CD14-positive monocyte (primary cell): ENCODE data around the gene RHEB. TPM values are rescaled to one million over a fixed set of nuclear protein-coding genes. Genes with fewer than 3 reads are reported as not detected.

Experiments
- DNase-seq, 3 donors: peaks; one replicate each; pipeline ENCODE4 v3.0.0-alpha.2; 2011 to 2022
- H2AFZ ChIP-seq: 2 replicates; pipeline ENCODE4 v1.6.0; 2012; ENCODE audit warnings: mild to moderate bottlenecking, low read depth, low read length, inconsistent platforms; ENCODE audit not compliant: insufficient read depth, poor library complexity, severe bottlenecking
- H3K27ac ChIP-seq, 2 donors: 1 replicate in 1 of 2; 2 replicates in 1 of 2; pipeline ENCODE4 v1.5.1; 2012 to 2013; ENCODE audit warnings: low read length in 2 of 2, control low read depth in 1 of 2, inconsistent platforms in 1 of 2, low read depth in 1 of 2, mild to moderate bottlenecking in 1 of 2
- H3K27me3 ChIP-seq, 2 donors: one replicate each; pipeline versions ENCODE4 v1.6.0 to v1.6.1; 2011 to 2013; ENCODE audit warnings: low read length in 2 of 2; ENCODE audit not compliant: control insufficient read depth in 2 of 2, insufficient read depth in 2 of 2
- H3K36me3 ChIP-seq, 2 donors: replicated peaks in 1 of 2; 1 replicate in 1 of 2; 2 replicates in 1 of 2; pipeline versions ENCODE4 v1.5.1 to v1.6.1; 2012 to 2013; ENCODE audit warnings: low read length in 2 of 2, control low read depth in 1 of 2, inconsistent platforms in 1 of 2, mild to moderate bottlenecking in 1 of 2; ENCODE audit not compliant: insufficient read depth in 2 of 2, control insufficient read depth in 1 of 2
- H3K4me1 ChIP-seq, 2 donors: 1 replicate in 1 of 2; 2 replicates in 1 of 2; pipeline versions ENCODE4 v1.5.1 to v1.6.1; 2012 to 2013; ENCODE audit warnings: low read length in 2 of 2, control low read depth in 1 of 2, inconsistent platforms in 1 of 2, mild to moderate bottlenecking in 1 of 2, moderate library complexity in 1 of 2; ENCODE audit not compliant: insufficient read depth in 2 of 2, control insufficient read depth in 1 of 2
- H3K4me2 ChIP-seq: replicated peaks from 2 replicates; pipeline ENCODE3; 2012; ENCODE audit warnings: low read length, moderate library complexity, mild to moderate bottlenecking; ENCODE audit not compliant: poor library complexity, severe bottlenecking; ENCODE audit errors: extremely low read depth
- H3K4me3 ChIP-seq, 3 experiments: fragments of 200-600 bp in 1 of 3; sonication (generic) in 1 of 3; replicated peaks in 1 of 3; 1 replicate in 2 of 3; 2 replicates in 1 of 3; pipeline ENCODE4 v1.5.1; 2011 to 2013; ENCODE audit warnings: low read length in 3 of 3, mild to moderate bottlenecking in 3 of 3, control low read depth in 2 of 3, low read depth in 2 of 3, inconsistent platforms in 1 of 3, moderate library complexity in 1 of 3
- H3K79me2 ChIP-seq: 2 replicates; pipeline ENCODE4 v1.6.0; 2012; ENCODE audit warnings: mild to moderate bottlenecking, control low read depth, inconsistent platforms, low read length, moderate library complexity; ENCODE audit not compliant: insufficient read depth
- H3K9ac ChIP-seq: 2 replicates; pipeline ENCODE4 v1.6.0; 2017; ENCODE audit warnings: low read length, mild to moderate bottlenecking; ENCODE audit not compliant: insufficient read depth, poor library complexity, severe bottlenecking
- H3K9me3 ChIP-seq, 2 donors: replicated peaks in 1 of 2; 1 replicate in 1 of 2; 2 replicates in 1 of 2; pipeline versions ENCODE4 v1.5.1 to v1.6.1; 2012 to 2013; ENCODE audit warnings: low read length in 2 of 2, control low read depth in 1 of 2; ENCODE audit not compliant: control insufficient read depth in 1 of 2, insufficient read depth in 1 of 2
- H4K20me1 ChIP-seq: 2 replicates; pipeline ENCODE4 v1.6.0; 2012; ENCODE audit warnings: mild to moderate bottlenecking, low read length, control low read depth, moderate library complexity; ENCODE audit not compliant: insufficient read depth
- H3K27ac Mint-ChIP-seq, 7 donors: one replicate each; pipeline ENCODE4 v1.8.0; 2020; ENCODE audit warnings: mild to moderate bottlenecking in 7 of 7, mixed read lengths in 7 of 7, moderate library complexity in 6 of 7, inconsistent platforms in 2 of 7
- H3K27me3 Mint-ChIP-seq, 3 donors: one replicate each; pipeline ENCODE4 v1.8.0; 2021 to 2022; ENCODE audit warnings: low read depth in 3 of 3, mild to moderate bottlenecking in 3 of 3, mixed read lengths in 3 of 3, moderate library complexity in 3 of 3, inconsistent platforms in 1 of 3
- H3K36me3 Mint-ChIP-seq, 2 donors: one replicate each; pipeline ENCODE4 v1.8.0; 2020; ENCODE audit warnings: mixed read lengths in 2 of 2, inconsistent platforms in 1 of 2, mild to moderate bottlenecking in 1 of 2
- H3K4me1 Mint-ChIP-seq: one replicate; pipeline ENCODE4 v1.8.0; 2020; ENCODE audit warnings: mild to moderate bottlenecking, mixed read lengths
- H3K4me3 Mint-ChIP-seq, 2 donors: one replicate each; pipeline ENCODE4 v1.8.0; 2020; ENCODE audit warnings: mild to moderate bottlenecking in 2 of 2, mixed read lengths in 2 of 2, moderate library complexity in 1 of 2
- H3K9me3 Mint-ChIP-seq, 7 donors: one replicate each; pipeline ENCODE4 v1.8.0; 2020 to 2022; ENCODE audit warnings: mixed read lengths in 7 of 7, mild to moderate bottlenecking in 6 of 7, moderate library complexity in 6 of 7, inconsistent platforms in 2 of 7
- WGBS: methylation state at CpG from one replicate; pipeline ENCODE4 v1.1.5; 2013; ENCODE audit warnings: missing lambda C conversion rate; ENCODE audit not compliant: insufficient coverage; 5-methylcytosine and 5-hydroxymethylcytosine counted together
- intact Hi-C, 2 donors: fragments of 100-400 bp; cut with micrococcal nuclease; formaldehyde crosslinking; loops; one replicate each; pipeline versions ENCODE4 v1.15.0 to v1.15.1; 2023
- polyA plus RNA-seq, 3 donors: library from polyadenylated mRNA; depleted of rRNA in 1 of 3; unstranded in 2 of 3; stranded (reverse) in 1 of 3; fragments of 300-500 nt in 2 of 3; fragments of >200 nt in 1 of 3; fragmentation: Illumina TruSeq in 2 of 3; gene quantifications; 1 replicate in 2 of 3; 2 replicates in 1 of 3; pipeline ENCODE4 v1.2.3, GENCODE V29; 2012 to 2021
- TF ChIP-seq, protein P1 (sequence below): fragments of 200-600 bp; IDR thresholded peaks from one replicate; pipeline ENCODE4 v1.8.0; 2022; ENCODE audit warnings: antibody characterized with exemption, mild to moderate bottlenecking

The RHEB gene
- polyA plus RNA-seq, 3 donors = 20.4 to 96.1 (median 95.8) TPM

DNA sequence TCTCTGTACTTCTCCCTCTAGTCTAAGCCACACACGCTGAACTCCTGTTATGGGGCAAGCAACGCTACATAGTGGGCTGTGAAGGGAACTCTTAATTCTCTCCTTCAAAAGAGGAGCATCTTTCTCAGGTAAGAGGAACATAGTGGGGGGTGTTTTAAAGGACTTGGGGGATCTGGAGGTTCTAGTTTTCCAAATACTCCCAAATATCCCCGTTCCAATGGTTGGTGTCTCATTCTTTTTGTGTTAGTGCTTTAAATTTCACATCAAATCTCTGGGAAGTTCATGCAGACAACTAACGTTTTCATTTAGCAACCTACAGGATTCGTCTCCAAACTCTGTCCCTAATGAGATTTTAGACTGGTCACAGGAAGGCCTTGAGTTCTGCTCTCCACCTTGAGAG, 97.5 kb downstream of the RHEB start:
- intact Hi-C loops = no loop called here

DNA sequence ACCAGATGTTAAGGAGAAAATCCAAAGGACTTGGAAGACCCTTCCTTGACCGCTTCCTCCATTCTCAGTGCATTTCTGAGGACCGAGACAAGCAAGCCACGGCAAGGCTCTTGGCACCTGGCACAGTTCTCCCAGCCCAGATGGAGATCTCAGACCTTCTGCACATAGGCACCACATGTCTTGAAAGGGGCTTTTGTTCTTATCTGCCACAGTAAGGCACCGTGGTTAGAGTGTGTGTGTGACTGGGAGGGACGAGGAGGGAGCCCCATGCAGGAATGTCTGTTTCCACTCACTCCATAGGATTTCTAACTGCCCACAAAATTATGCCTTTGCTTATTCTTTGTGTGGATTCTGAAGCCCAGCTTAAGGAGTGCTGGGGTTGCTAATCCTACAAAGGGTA, 99.6 kb downstream of the RHEB start:
- peaks cover 20 to 49% (median 37%) of the 10 kb centered on the region in 7 donors for H3K9me3 Mint-ChIP-seq
- intact Hi-C loops = no loop called here
- Histone ChIP-seq H3K4me3 (no peak overlapping the region), H3K4me2 (no peak overlapping the region), H3K79me2 (no peaks in the 10 kb centered on the region), H3K36me3 (no peaks in the 10 kb centered on the region), H2AFZ (no peak overlapping the region), H3K9ac (no peak overlapping the region), H4K20me1 (no peaks in the 10 kb centered on the region), H3K4me1 (peaks cover 23 to 24% of the 10 kb centered on the region in 2 donors), H3K27ac (no peak overlapping the region), H3K27me3 (no peaks in the 10 kb centered on the region), H3K9me3 (peaks cover 25 to 30% of the 10 kb centered on the region in 2 donors)
- no peak for DNase-seq
- WGBS = no CpG with 5 or more reads among the region's 5 CpGs
- no peak overlapping the region for H3K27ac Mint-ChIP-seq
- H3K4me1 Mint-ChIP-seq = peaks cover 23% of the 10 kb centered on the region
- peaks cover 6 to 8% of the 10 kb centered on the region in 2 donors for H3K36me3 Mint-ChIP-seq
- H3K4me3 Mint-ChIP-seq = no peak overlapping the region
- H3K27me3 Mint-ChIP-seq = peaks cover 0 to 2% (median 2%) of the 10 kb centered on the region in 3 donors
- TF ChIP-seq, protein P1, sequence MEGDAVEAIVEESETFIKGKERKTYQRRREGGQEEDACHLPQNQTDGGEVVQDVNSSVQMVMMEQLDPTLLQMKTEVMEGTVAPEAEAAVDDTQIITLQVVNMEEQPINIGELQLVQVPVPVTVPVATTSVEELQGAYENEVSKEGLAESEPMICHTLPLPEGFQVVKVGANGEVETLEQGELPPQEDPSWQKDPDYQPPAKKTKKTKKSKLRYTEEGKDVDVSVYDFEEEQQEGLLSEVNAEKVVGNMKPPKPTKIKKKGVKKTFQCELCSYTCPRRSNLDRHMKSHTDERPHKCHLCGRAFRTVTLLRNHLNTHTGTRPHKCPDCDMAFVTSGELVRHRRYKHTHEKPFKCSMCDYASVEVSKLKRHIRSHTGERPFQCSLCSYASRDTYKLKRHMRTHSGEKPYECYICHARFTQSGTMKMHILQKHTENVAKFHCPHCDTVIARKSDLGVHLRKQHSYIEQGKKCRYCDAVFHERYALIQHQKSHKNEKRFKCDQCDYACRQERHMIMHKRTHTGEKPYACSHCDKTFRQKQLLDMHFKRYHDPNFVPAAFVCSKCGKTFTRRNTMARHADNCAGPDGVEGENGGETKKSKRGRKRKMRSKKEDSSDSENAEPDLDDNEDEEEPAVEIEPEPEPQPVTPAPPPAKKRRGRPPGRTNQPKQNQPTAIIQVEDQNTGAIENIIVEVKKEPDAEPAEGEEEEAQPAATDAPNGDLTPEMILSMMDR = no peak

More for the DNA sequence above, 97.5 kb downstream of the RHEB start:
- Histone ChIP-seq H3K27ac (no peak overlapping the region), H3K27me3 (no peaks in the 10 kb centered on the region), H3K4me3 (no peak overlapping the region), H4K20me1 (no peaks in the 10 kb centered on the region), H3K4me1 (peaks cover 2 to 3% of the 10 kb centered on the region in 2 donors), H3K36me3 (no peaks in the 10 kb centered on the region), H3K79me2 (no peaks in the 10 kb centered on the region), H3K9ac (no peak overlapping the region), H3K9me3 (peaks cover 25 to 30% of the 10 kb centered on the region in 2 donors), H3K4me2 (no peak overlapping the region), H2AFZ (no peak overlapping the region)
- Mint-ChIP-seq H3K36me3 (peaks cover 5 to 6% of the 10 kb centered on the region in 2 donors), H3K27ac (no peak overlapping the region), H3K9me3 (peaks cover 20 to 41% (median 37%) of the 10 kb centered on the region in 7 donors), H3K27me3 (peaks cover 1 to 2% (median 2%) of the 10 kb centered on the region in 3 donors), H3K4me3 (no peak overlapping the region), H3K4me1 (peaks cover 4% of the 10 kb centered on the region)
- DNase-seq = no peak
- TF ChIP-seq, protein P1 = no peak
- 94% methylated on average over 2 of the region's 5 CpGs for WGBS
